ENCODE data around the gene POU2F1.

- TF ChIP-seq, protein P1, sequence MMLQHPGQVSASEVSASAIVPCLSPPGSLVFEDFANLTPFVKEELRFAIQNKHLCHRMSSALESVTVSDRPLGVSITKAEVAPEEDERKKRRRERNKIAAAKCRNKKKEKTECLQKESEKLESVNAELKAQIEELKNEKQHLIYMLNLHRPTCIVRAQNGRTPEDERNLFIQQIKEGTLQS (IDR thresholded peaks at IDR 0.05): no peak
- TF ChIP-seq SP1 (IDR thresholded peaks at IDR 0.05; ENCODE audit: low read depth): no peak
- TF ChIP-seq, protein P2, sequence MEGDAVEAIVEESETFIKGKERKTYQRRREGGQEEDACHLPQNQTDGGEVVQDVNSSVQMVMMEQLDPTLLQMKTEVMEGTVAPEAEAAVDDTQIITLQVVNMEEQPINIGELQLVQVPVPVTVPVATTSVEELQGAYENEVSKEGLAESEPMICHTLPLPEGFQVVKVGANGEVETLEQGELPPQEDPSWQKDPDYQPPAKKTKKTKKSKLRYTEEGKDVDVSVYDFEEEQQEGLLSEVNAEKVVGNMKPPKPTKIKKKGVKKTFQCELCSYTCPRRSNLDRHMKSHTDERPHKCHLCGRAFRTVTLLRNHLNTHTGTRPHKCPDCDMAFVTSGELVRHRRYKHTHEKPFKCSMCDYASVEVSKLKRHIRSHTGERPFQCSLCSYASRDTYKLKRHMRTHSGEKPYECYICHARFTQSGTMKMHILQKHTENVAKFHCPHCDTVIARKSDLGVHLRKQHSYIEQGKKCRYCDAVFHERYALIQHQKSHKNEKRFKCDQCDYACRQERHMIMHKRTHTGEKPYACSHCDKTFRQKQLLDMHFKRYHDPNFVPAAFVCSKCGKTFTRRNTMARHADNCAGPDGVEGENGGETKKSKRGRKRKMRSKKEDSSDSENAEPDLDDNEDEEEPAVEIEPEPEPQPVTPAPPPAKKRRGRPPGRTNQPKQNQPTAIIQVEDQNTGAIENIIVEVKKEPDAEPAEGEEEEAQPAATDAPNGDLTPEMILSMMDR (IDR thresholded peaks at IDR 0.05 in 2 of 3, conservative IDR thresholded peaks at IDR 0.05 in 1 of 3; ENCODE audit: borderline replicate concordance in 1 of 3, insufficient read depth in 1 of 3, low read depth in 2 of 3, low read length in 2 of 3): no peak
Measured at GRCh38 chr1:167239257-167239656, 18.6 kb downstream of the POU2F1 start.

All from HCT116 (cell line).